M059J (cell line): ENCODE measurements around the gene CACNG7. TPM values are rescaled to one million over a fixed set of nuclear protein-coding genes. Genes with fewer than 3 reads are reported as not detected.
A peak's percentile ranks its signal among the peaks of the same experiment; 100 is the strongest.
"Not testable (repeated sequence)": the region's sequence is repeated elsewhere in the genome, so short reads cannot be mapped to it uniquely, and the experiment has no call there.

Source experiments
- DNase-seq: peaks from one replicate; pipeline ENCODE4 v3.0.0-alpha.2; 2012; ENCODE audit warnings: low read depth
- total RNA-seq: library from RNA; depleted of rRNA; stranded (reverse); fragments of >200 nt; shearing (Covaris generic); gene quantifications from 2 replicates; pipeline ENCODE4 v1.2.3, GENCODE V29; 2014

The CACNG7 gene
- total RNA-seq, 1 experiment from 2014 or later, result not detected

DNA sequence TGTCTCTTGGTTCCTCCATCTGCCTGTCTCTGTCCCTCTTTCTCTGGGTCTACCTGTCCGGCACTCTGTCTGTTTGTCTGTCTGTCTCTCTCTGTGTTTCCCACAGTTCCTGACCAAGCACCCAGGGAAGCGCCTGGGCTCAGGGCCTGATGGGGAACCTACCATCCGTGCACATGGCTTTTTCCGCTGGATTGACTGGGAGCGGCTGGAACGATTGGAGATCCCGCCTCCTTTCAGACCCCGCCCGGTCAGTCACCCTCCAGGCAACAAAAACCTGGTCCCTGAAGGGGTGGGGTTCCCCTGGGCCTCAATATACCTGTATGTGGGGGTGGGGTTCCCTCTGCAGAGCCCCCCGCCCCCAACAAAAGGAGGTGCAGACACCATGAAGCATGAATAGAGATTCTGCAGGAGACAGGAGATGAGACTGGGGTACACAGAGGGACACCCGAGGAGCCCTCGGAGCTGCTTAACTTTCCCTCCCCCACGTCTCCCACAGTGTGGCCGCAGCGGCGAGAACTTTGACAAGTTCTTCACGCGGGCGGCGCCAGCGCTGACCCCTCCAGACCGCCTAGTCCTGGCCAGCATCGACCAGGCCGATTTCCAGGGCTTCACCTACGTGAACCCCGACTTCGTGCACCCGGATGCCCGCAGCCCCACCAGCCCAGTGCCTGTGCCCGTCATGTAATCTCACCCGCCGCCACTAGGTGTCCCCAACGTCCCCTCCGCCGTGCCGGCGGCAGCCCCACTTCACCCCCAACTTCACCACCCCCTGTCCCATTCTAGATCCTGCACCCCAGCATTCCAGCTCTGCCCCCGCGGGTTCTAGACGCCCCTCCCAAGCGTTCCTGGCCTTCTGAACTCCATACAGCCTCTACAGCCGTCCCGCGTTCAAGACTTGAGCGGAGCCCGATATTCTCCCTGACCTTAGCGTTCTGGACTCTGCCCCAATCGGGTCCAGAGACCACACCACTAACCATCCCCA, 2.6 kb upstream of the CACNG7 start:
- DNase-seq, result no peak

DNA sequence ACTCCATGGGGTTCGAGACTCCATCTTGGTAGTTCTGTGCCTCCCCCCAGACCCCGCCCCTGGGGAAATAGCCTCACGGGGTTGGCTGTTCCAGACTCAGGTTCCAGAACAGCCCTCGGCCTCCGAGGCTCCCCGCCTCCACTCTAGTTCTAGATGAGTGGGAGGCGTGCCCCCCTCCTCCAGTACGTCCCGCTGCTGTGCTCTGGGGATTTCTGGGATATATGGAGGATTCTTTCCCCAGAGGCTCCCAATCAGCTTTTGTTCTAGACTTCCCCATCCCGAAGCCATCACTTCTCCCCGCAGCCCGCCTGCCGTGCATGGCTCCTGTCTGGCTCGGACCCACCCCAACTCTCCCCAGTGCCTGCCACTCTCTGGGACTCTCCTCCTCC, 1.9 kb upstream of the CACNG7 start:
- DNase-seq, result no peak

DNA sequence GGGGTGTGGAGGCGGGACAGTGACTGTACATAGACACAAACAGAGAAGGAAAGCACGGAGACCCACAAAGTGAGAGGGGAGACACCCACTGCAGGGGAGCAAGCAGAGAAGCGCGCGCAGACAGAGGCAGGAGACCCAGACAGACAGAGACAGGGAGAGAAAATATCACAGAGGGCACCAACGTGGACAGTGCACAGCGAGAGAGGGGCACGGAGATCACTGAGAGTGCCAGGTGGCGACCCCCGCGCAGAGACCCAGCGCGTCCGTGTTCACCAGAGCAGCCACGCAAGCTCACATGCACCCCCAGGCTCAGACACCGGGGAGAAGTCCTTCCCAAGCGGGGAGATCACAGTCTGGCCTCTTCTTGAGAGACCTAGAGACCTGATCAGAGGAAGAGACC, 1.4 kb upstream of the CACNG7 start:
- no peak for DNase-seq

DNA sequence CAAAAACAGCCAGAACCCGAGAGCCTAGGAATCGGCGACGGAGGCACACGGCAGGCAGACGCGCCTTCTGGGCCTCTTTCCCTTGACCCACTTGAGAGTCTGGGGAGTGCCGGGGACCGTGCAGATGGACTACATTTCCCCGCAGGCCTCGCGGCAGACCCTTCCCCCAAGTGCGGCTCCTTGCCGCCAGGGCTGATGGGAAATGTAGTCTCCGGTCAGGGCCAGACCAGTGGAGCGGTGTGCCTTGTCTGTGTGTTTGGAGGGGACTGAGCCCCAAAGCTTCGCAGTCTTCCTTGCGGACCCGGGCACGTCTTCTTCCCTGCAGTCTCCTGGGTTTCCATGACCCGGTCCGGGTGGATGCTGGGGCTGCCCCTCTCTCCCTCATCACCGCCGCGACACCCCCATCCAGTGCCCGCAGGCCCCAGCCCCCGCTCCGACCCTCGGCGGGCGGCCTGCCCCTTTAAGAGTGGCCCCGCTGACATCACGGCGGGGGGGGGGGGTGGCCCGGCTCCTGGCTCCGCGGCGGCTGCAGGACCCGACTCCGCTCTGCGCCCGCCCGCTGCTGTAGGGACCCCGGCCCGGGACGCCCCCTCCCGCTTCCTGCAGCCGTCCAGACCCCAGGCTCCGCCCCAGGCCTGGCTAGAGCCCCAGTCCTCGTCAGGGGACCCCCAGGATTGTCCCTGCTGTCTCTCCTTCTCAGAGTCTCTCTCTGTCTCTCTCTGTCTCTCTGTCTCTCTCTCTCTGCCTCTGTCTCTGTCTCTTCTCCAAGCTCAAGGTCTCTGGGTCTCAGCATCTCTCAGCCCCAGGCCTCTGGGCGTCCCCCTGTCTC, 758 bp upstream of the CACNG7 start:
- DNase-seq, result peak; percentile 61

DNA sequence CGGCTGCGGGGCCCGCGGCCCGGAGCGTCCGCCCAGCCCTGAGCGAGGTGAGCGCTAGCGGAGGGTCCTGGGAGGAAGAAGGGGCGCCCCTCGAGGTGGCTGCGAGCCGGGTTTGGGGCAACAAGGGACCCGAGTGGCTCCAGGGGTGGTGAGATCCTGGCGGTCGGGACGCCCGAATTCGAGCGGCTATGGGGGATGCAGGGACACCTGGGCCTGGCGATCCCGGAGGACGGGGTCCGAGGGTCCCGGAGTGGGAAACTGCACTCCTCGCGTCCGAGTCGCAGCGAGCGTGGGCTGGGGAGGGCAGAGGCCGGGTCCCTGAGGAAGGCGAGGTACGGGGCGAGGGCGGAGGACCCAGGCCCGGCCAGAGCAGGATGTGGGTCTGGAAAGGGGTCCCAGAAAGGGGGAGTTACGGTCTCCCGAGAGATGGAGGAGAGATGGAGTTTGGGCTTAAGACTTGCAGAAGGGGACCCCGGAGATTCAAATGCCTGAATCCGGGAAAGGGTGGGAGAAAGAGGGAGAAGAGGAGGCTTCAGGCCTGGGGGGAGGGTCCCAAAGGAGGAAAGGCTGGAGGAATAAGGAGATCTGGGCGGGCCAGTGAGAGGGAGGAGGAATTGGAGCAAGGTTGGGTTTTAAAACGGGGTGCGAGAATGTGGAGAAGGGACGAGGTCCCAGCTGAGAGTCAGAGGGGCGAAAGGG, 542 bp downstream of the CACNG7 start:
- DNase-seq, result no peak

DNA sequence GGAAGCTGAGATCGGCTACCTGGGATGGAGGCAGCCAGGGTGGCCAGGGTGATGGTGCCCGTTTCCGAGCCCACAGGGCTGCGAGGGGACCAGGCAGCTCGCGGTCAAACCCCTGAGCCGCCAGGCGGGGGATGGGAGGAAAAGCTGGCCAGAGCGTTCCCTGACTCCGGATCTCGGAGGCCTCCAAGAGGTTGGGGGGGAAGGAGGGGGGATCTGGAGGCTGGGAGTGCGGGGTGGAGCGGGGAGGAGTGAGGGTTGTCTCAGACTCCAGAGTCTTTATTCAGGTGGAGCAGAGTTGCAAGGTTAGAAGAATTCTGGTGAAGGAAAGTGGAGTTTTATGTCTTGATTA, 1.1 kb downstream of the CACNG7 start:
- no peak for DNase-seq

DNA sequence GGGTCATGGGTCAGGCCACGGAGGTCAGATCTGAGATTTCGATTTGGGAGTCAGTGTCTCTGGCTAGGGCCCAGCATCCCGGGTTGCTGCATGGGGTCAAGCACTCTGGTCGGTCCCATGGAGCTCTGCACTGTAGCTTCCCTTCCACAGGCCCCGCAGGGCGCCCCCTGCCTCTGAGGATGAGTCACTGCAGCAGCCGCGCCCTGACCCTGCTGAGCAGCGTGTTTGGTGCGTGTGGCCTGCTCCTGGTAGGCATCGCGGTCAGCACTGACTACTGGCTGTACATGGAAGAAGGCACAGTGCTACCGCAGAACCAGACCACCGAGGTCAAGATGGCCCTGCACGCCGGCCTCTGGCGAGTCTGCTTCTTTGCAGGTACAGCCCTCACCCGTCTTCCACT, 3.6 kb downstream of the CACNG7 start:
- no peak for DNase-seq

DNA sequence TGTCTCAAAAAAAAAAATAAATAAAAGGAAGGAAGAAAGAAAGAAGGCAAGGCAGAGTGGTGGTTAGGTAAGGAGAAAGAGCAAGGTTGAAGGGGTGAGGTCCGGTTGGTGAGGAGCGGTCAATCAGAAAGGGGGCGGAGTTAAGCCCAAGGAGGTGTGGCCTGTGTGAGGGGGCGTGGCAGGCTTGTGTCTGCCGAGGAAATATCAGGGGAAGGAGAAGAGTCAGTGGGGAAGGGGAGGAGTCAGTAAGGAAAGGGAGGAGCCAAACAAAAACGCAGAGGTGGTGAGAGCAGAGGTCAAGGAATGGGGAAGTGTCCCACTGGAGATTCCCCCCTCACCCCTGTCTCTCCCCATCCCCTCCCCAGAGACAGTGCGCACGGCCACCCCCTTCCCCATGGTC, 5.9 kb downstream of the CACNG7 start:
- no peak for DNase-seq

DNA sequence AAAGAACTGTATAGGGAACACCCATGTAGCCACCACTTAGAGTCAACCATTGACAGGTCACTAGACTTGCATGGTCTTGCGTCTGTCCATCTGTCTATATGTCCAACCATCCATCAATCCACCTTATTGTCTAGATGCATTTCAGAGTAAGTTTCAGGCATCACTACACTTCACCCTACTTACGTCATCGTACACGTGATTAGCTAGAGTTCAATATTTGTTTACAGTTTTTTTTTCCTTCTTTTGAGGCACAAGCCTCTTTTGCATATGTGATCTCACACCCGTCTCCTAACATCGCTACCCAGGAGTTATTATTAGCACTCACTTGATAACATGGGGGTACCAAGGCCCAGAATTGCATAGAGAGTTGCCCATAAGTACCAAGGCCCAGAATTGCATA, 6.9 kb downstream of the CACNG7 start:
- no peak for DNase-seq

DNA sequence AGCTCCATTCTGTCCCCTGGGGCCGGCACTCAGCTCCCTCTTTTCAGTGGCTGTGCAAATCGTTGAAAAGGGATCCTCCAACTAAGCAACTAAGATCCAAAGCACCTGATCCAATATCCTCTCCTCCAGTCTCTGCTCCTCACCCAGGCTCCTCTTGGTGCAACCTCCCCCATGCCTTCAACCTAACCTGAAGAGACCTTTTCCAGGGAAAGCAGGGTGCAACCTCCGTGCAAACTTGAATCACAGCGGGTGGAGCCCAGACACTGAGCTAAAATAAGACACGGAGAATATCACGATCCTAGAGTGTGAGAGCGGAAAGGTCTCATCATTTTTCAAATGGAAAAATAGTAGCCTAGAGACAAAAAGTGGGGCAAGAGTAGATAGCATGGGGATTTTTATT, 8.3 kb downstream of the CACNG7 start:
- DNase-seq, result no peak

DNA sequence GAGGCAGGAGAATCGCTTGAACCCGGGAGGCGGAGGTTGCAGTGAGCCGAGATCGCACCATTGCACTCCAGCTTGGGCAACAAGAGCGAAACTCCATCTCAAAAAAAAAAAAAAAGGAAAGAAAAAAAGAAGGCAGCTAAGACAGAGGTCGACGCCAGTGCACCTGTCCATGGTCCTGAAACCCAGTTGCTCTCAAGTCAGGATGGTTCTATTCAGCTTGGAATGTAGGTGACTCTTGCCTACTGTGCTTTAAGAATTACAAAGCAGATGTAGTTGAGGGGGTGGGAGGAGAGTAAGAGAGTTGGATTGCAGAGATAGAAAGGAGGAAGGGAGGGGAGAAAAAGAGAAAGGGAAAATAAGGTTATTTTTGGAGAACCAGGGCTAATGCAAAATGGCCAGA, 18.7 kb downstream of the CACNG7 start:
- peak; percentile 63 for DNase-seq

DNA sequence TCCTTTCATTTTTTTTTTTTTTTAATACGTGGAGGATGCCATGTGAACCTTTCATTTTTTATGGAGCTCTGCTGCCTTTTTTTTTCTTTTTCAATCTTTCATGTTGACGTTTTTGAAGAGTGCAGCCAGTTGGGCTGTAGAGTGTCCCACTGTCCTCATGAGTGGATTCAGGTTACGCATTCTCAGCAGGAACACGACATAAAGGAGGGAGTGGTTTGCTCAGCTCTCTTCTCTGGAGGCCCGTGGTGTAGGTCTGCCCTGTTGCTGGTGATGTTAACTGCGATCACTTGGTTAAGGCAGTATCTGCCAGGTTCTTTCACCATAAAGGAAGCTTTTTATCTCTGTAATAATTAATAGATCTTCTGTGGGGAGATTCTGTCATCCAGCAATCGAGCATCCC, 27.0 kb downstream of the CACNG7 start:
- DNase-seq, result no peak

DNA sequence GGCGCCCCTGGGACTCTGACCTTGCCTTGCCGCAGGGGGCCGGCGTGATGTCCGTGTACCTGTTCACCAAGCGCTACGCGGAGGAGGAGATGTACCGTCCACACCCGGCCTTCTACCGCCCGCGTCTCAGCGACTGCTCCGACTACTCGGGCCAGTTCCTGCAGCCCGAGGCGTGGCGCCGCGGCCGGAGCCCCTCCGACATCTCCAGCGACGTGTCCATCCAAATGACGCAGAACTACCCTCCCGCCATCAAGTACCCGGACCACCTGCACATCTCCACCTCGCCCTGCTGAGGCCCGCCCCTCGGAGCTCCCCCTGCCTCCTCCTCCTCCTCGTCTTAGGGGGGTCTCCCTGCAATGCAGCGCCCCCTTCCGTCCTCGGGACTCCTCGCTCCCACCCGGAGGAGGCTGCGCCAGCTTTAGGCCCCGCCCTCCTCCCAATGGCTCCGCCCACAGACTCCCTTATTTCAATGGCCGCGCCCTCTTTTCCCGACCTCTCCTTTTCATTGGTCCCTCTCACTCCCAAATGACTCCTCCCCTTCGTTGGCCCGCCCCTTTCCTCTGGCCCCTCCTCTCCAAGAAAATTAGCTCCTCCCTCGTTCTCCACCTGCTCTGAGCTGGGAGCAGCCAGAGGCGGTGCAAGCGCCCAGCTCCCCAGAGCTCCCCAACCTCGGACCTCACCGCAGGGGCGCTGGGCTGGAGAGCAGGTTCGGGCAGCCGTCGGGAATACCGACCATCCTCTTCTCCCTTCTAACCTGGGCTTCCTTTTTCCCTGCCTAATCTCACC, 33.1 kb downstream of the CACNG7 start:
- no peak for DNase-seq

DNA sequence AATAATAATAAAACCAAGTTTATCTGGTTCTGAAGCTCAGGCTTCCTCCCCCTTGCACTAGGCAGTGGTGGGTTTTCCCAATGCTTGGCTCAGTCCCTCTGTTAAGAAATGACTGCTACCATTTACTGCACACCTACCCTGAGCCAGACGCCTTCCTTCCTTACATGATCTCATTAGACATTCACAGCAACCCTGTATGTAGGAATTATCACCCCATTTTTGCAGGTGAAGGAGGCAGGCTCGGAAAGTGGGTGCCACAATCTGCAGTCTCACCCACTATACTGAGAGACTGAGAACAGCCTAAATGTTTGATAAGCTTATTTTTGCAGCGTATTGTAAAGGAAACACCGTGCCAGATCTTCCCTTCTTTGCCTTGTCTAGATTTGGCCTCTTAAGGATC, 35.3 kb downstream of the CACNG7 start:
- DNase-seq, result no peak

DNA sequence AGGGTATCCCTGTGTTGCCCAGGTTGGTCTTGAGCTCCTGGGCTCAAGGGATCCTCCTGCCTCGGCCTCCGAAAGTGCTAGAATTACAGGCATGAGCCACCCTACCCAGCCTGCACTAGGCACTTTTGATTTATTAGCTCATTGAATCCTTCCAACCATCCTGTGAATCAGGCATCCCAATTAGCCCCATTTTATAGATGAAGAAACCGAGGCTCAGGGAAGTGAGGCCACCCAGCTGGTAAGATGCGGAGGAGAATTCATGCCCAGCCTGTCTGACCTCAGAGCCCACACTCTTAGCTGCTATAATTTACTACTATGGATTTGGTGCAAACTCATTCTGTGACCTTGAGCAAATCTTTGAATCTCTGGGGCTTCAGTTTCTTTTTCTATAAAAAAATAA, 35.9 kb downstream of the CACNG7 start:
- no peak for DNase-seq

DNA sequence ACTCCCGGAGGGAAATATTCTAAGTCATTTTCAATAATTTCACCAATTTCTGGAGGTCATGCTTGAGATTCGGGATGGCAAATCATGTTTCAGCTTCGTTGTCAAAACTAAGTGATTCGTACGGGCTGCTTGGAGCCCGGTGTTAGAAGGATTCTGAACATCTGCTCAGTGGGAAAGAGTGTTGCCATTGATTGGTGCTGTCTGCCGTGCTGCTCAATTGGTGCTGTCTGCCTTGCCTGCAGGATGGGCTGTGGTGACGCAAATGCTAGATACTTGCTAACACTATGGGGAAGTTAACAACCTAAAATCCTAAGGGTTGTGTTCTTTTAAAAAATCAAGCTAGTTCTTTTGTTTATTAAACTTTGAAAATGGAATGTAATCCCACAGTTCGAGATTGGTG, 36.4 kb downstream of the CACNG7 start:
- DNase-seq, result peak; percentile 28

DNA sequence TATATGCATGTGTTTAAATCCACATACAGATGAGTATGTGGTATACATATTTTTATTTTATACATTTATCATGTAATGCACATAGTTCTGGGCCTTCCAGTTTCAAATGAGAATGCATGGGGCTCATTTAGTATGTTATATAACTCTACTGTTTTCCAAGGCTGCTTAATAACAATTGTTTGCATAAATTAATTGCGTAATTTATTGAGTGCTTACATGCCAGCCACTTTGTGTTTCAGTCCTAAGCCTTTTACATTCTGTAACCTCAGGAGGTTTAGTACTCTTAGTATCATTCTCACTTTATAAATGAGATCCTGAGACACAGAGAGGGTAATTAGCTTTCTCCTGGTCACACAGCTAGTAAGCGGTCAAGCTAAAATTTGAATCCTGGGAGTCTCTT, 36.9 kb downstream of the CACNG7 start:
- no peak for DNase-seq

DNA sequence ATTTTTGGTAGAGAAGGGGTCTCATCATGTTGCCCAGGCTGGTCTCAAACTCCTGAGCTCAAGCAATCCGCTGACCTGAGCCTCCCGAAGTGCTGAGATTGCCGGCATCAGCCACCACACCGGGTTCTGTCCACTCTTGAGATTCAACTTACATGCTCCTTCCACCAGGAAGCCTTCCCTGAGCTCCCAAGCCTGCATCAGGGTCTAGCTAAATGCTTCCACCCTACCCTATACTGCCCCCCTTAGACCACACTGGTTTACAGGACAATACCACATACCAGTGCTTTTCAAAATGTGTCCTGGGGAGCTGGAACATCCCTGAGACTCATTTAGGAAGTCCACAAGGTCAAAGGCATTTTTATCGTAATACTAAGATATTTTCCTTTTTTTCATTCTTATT, 38.5 kb downstream of the CACNG7 start:
- DNase-seq, result no peak

DNA sequence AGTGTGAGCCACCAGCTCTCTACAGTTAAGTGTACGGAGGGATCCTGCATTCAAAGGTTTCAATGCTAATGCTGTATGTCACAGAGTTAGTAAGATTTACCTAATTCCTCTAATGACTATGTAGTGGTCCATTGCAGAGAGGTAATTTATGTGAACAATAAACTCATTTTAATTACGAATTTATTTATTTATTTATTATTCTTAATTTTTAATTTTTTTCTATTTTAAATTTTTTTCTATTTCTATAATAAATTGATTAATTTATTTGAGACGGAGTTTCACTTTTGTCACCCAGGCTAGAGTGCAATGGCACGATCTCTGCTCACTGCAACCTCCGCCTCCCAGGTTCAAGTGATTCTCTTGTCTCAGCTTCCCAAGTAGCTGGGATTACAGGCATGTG, 39.5 kb downstream of the CACNG7 start:
- DNase-seq, result not testable (repeated sequence)

DNA sequence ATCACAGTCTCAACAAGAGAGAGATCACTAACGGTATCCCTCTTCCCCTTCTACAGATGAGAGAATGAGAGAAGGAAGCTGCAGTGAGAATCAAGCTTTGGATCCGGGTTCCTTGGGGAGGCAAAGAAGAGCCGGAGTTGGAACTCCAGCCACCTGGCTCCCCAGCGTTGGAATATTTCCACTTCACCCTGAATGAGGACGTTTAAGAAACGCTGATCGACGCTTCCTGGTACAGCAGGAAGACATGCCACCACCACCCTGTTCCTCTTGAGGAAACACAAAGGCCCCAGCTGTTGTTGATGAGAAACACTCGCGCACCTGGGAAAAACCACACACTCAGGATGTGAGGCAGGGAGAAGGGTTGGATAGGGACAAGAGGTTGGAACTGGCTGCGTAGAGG, 42.4 kb downstream of the CACNG7 start:
- DNase-seq, result no peak

DNA sequence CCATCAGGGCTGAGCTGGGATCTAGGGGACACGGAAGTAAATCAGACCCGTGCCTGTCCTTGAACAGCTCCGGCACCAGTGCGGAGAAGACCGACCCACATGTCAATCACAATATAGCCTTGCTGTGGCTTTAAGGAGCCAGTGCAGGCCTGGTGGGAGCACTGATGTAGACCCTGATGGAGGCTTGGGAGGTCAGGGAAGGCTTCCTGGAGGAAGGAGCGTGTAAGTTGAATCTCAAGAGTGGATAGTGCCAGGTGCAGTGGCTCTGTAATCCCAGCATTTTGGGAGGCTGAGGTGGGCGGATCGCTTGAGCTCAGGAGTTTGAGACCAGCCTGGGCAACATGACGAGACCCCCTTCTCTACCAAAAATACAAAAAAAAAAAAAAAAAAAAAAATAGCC, 42.9 kb downstream of the CACNG7 start:
- no peak for DNase-seq

DNA sequence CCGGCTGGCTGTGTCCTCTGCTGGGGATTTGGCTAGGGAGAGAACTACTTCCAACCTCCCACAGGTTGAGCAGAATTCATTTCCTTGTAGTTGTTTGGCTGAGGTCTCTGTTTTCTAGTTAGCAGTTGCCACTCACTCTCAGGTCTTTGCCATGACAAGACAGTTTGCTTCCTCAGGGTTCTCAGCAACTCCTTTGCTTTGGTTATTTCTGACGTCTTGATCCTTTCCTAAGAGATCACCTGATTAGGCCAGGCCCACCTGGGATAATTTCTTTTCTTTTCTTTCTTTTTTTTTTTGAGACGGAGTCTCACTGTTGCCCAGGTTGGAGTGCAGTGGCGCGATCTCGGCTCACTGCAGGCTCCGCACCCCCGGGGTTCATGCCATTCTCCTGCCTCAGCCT, 44.3 kb downstream of the CACNG7 start:
- DNase-seq, result no peak
